Memory B cell (primary cell): ENCODE measurements around the gene ZC3HAV1.
A peak's percentile ranks its signal among the peaks of the same experiment; 100 is the strongest.
"Not testable (repeated sequence)": the region's sequence is repeated elsewhere in the genome, so short reads cannot be mapped to it uniquely, and the experiment has no call there.

Experiments used
- ATAC-seq: fragments of 150-1000 bp; cut with Tn5 transposase; 2 replicates; pipeline ENCODE4 v1.10.0; 2021; ENCODE audit warnings: low read depth, mild to moderate bottlenecking, moderate library complexity
- DNase-seq, 2 donors: peaks; one replicate each; pipeline ENCODE4 v3.0.0; 2022; ENCODE audit warnings: low spot score in 2 of 2
- H3K27ac Mint-ChIP-seq: one replicate; pipeline ENCODE4 v1.8.0; 2022; ENCODE audit warnings: mild to moderate bottlenecking, moderate library complexity, mixed read lengths
- H3K27me3 Mint-ChIP-seq: one replicate; pipeline ENCODE4 v1.8.0; 2022; ENCODE audit warnings: mixed read lengths
- H3K36me3 Mint-ChIP-seq: one replicate; pipeline ENCODE4 v1.8.0; 2022; ENCODE audit warnings: mild to moderate bottlenecking, mixed read lengths
- H3K4me1 Mint-ChIP-seq: one replicate; pipeline ENCODE4 v1.8.0; 2022; ENCODE audit warnings: mixed read lengths
- H3K4me3 Mint-ChIP-seq: one replicate; pipeline ENCODE4 v1.8.0; 2022; ENCODE audit warnings: mild to moderate bottlenecking, moderate library complexity, mixed read lengths
- H3K9me3 Mint-ChIP-seq: one replicate; pipeline ENCODE4 v1.8.0; 2022; ENCODE audit warnings: mixed read lengths

ZC3HAV1 gene

DNA sequence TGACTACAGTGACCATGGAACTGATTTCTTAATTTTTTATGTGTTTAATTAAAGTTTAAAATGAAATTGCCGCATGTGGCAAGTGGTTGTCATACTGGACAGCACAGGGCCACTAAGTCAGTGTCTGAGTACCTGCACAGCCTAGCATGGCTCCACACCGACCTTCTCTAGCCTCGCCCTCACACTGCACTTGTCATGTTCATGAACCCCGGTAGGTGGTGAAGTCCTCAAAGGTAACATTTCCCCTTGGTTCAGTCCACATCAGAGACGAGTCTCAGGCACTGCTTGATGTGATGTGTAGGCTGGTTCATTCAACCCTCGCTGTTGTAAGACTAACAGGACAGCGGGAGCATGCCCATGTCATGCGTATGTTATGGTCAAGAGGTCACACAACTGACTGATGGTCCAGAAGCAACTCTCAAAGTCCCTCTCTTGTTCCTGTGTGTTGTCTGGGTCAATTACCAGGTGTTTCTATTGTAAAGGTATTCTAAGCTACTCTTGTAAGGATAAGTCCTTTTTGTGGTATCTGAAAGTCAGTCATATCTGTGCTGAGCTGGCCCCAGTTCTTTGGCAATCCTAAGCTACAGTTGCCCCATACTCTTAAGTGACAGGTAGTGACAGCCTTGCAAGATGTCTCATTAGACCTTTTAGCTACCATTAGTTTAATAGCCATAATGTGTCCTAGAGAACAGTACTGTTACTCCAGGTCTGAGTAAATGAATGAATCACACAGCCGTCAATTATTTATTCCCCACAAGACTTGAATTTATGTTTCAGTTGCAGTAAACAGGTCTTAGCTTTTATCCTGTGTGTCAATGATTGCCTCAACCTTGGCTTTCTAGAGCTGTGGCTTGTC lies 40.7 kb downstream of the ZC3HAV1 start:
- Mint-ChIP-seq H3K36me3 (peaks cover 32% of the 10 kb centered on the region), H3K27ac (no peak overlapping the region), H3K27me3 (no peaks in the 10 kb centered on the region), H3K9me3 (no peaks in the 10 kb centered on the region), H3K4me1 (peaks cover 4% of the 10 kb centered on the region), H3K4me3 (no peak overlapping the region)
- DNase-seq: no peak
- ATAC-seq: no peak

DNA sequence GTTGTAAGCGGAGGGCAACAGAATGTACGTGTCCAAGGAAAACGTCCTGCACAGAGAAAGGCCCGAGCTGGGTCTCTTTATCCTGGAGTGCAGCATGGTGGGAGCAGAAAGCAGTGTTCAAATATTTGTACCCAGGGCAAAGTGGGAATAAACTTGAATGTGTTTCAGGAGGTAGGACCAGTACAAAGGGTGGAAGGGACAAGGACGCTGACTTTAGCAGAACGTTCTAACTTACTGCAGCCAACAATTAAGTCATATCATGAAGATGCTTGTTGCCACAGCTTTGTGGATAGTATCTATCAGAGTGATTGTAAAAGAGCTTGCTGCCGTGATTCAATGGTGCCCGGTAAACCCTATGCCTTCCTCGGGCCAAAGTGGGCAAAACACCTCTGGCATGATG lies 43.2 kb downstream of the ZC3HAV1 start:
- H3K27ac Mint-ChIP-seq: no peak overlapping the region
- peaks cover 34% of the 10 kb centered on the region for H3K36me3 Mint-ChIP-seq
- no peaks in the 10 kb centered on the region for H3K27me3 Mint-ChIP-seq
- H3K4me1 Mint-ChIP-seq: peaks cover 2% of the 10 kb centered on the region
- H3K4me3 Mint-ChIP-seq: no peak overlapping the region
- DNase-seq (no peak), ATAC-seq (no peak)
- H3K9me3 Mint-ChIP-seq: no peaks in the 10 kb centered on the region

DNA sequence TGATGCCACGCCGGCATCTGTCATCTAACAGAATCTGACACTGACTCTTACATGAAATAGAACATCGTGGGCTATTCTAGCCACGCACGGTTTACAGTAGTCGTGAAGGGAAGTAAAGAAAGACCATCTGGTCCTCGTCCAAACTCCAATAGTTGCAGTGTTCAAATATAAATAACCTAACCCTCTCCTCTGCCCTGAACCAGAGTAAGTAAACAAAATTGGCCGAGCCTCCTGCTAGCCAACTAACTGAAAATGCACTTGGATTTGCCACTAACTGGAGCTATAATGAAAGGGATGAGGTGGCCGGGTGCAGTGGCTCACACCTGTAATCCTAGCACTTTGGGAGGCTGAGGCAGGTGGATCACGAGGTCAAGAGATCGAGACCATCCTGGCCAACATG lies 44.2 kb downstream of the ZC3HAV1 start:
- no peak for DNase-seq
- H3K9me3 Mint-ChIP-seq: no peaks in the 10 kb centered on the region
- no peak overlapping the region for H3K27ac Mint-ChIP-seq
- ATAC-seq: no peak
- H3K4me3 Mint-ChIP-seq: no peak overlapping the region
- peaks cover 41% of the 10 kb centered on the region for H3K36me3 Mint-ChIP-seq
- H3K4me1 Mint-ChIP-seq: peaks cover 4% of the 10 kb centered on the region
- no peaks in the 10 kb centered on the region for H3K27me3 Mint-ChIP-seq

DNA sequence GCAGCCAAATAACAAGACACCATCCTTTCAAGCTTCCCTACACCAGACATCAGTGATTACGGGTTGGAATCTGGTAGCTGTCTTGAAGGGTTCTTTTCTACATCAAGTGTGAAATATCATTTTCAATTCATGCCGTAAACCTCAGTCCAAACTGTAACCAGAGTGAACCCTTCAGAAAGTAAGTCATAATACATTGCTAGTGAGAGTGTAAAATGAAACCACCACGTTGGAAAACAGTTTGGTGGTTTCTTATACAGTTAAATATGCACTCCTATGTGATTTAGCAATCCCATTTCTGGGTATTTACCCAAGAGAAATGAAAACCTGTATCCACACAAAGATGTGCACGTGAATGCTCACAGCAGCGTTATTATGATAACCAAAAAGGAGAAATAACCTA lies 48.1 kb downstream of the ZC3HAV1 start:
- Mint-ChIP-seq H3K27ac (no peak overlapping the region), H3K4me1 (peaks cover 7% of the 10 kb centered on the region), H3K4me3 (no peak overlapping the region), H3K9me3 (no peaks in the 10 kb centered on the region), H3K27me3 (no peaks in the 10 kb centered on the region), H3K36me3 (peaks cover 38% of the 10 kb centered on the region)
- DNase-seq: no peak
- ATAC-seq: no peak

DNA sequence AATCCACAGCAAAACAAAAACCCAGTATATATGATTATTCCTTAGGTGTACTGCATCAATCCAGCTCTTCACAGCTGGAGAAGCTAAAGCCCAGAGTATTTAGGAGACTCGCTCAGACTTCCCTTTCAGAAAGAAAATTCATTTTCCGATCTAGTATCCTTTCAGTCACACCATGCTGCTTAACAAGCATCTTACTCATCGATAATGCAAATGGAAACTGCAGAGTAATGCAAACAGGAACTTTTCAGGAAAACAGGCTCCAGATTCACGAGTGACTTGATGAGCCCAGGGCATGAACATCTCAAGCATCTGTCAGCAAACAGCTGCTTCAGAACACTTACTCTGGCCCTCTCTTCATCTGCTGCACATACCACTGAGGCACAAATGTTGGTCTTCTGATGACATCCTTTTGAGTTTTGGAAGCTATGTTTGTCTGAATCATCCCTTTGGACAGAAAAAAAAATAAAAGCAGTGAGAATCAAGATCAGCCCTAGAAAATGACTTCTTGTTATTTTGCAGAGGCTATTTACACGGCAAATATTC lies 48.8 kb downstream of the ZC3HAV1 start:
- peak overlapping the region; percentile 43 for H3K27ac Mint-ChIP-seq
- no peaks in the 10 kb centered on the region for H3K27me3 Mint-ChIP-seq
- no peaks in the 10 kb centered on the region for H3K9me3 Mint-ChIP-seq
- DNase-seq: no peak
- peaks cover 7% of the 10 kb centered on the region for H3K4me1 Mint-ChIP-seq
- ATAC-seq: no peak
- no peak overlapping the region for H3K4me3 Mint-ChIP-seq
- peaks cover 36% of the 10 kb centered on the region for H3K36me3 Mint-ChIP-seq

DNA sequence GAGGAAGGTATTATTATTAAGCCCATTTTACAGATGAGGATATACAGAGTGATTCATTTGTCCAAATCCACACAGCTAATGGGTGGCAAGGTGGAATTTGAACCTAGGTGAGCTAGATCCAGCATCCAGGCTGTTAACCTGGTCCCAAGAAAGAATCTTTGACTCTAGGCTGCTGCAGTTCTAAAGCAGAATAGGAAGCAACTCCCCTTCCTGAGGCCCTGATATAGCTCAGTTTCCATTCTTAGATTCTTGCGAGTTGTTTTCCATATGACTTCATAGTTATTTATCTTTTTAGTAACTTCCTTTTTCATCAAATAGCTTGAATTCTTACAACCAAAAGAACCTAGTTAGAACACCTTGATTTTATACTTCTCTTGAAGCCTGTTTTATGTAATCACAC lies 49.6 kb downstream of the ZC3HAV1 start:
- Mint-ChIP-seq H3K9me3 (no peaks in the 10 kb centered on the region), H3K4me3 (no peak overlapping the region), H3K27me3 (no peaks in the 10 kb centered on the region), H3K4me1 (peaks cover 7% of the 10 kb centered on the region), H3K27ac (peak overlapping the region; percentile 43), H3K36me3 (peaks cover 34% of the 10 kb centered on the region)
- DNase-seq (no peak), ATAC-seq (no peak)

DNA sequence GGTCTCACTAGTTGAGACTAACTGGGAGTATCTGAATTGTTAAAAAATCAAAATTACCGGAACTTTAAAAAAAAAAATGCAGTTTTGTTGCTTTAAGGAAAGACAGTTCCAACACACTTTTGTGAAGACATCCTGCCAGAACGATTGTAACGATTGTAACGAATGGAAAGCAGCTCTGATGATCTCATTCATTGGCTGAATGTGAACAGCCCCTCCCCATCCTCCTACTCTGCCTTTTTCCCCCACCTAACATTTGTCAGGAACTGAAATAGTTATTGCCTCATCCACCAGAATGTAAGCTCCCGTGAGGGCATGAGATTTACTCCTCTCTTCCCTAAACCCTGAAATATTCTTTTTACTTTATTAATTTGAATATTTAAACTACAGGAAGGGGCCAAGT lies 50.6 kb downstream of the ZC3HAV1 start:
- DNase-seq (no peak), ATAC-seq (no peak)
- Mint-ChIP-seq H3K4me1 (peaks cover 7% of the 10 kb centered on the region), H3K9me3 (no peaks in the 10 kb centered on the region), H3K27me3 (no peaks in the 10 kb centered on the region), H3K27ac (no peak overlapping the region), H3K4me3 (no peak overlapping the region), H3K36me3 (peaks cover 31% of the 10 kb centered on the region)

DNA sequence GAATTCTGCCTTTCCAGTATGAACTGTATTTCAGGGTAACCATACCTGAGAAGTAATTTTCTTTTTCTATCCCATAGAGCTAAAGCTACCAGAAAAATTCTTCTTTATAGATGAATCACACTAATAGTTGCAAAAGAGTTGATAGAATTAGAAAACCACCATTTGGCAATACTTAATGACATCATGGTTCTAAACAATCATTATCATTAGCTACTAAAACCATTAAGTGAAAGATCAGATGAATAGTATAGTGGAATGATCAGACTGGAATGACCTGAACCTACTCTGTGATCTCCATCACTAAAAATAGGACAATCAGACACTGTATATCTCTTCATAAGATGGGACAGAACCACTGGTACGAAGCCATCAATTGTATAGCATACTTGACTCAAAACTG lies 53.8 kb downstream of the ZC3HAV1 start:
- ATAC-seq (no peak), DNase-seq (no peak)
- Mint-ChIP-seq H3K27me3 (no peaks in the 10 kb centered on the region), H3K27ac (no peak overlapping the region), H3K4me1 (peaks cover 5% of the 10 kb centered on the region), H3K36me3 (peaks cover 29% of the 10 kb centered on the region), H3K4me3 (no peak overlapping the region), H3K9me3 (no peaks in the 10 kb centered on the region)

DNA sequence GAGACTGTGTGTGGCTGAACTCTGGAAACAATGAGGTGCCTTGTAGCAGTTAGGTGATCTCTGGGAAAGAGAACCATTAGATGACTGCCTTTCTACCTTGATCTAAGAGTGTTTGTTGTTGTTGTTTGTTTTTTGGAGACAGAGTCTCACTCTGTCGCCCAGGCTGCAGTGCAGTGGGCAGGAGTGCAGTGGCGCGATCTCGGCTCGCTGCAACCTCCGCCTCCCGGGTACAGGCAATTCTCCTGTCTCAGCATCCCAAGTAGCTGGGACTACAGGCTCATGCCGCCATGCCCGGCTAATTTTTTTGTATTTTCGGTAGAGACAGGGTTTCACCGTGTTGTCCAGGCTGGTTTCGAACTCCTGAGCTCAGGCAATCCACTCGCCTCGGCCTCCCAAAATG lies 54.9 kb downstream of the ZC3HAV1 start:
- not testable (repeated sequence) for H3K4me3 Mint-ChIP-seq, H3K27ac Mint-ChIP-seq, ATAC-seq, DNase-seq, H3K4me1 Mint-ChIP-seq, H3K27me3 Mint-ChIP-seq, H3K9me3 Mint-ChIP-seq
- H3K36me3 Mint-ChIP-seq: peaks cover 28% of the 10 kb centered on the region

DNA sequence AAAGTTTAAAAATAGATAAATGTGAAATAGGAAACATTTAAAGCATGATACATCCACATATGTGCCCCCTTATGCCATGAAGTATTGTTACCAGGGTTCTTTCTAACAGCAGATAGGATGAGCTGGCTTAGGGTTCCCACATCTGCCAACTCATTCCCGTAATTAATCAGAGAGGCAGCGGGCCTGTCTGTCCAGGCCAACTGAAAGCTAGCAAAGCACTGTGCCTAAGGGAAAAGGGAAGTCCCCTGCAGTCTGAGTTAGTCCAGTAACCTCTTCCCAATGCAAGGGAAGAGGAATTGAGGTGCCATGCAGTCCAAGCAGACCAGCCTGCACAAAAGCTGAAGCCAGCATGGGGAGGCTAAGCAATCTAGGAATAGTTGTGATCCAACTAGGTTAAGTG lies 55.4 kb downstream of the ZC3HAV1 start:
- no peaks in the 10 kb centered on the region for H3K9me3 Mint-ChIP-seq
- H3K27ac Mint-ChIP-seq: no peak overlapping the region
- peaks cover 34% of the 10 kb centered on the region for H3K36me3 Mint-ChIP-seq
- ATAC-seq: no peak
- DNase-seq: no peak
- H3K4me3 Mint-ChIP-seq: no peak overlapping the region
- H3K4me1 Mint-ChIP-seq: peaks cover 2% of the 10 kb centered on the region
- no peaks in the 10 kb centered on the region for H3K27me3 Mint-ChIP-seq

DNA sequence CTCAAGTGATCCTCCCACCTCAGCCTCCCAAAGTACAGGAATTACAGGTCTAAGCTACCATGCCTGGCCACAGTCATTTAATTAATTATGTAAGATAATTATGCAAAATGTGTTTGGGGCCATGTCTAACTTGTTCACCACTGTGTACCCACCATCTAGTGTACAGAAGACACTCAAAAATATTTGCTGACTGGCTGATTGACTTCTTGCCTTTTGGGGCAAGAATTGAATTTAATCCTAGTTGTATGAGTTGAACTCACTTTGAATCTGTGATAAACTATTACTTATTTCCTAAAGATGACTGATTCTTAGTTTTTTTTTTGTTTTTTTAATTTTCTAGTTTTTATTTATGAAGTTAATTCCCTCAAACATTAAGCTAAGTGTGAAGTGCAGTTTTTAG lies 57.9 kb downstream of the ZC3HAV1 start:
- Mint-ChIP-seq H3K9me3 (no peaks in the 10 kb centered on the region), H3K4me1 (peaks cover under 1% of the 10 kb centered on the region), H3K36me3 (peaks cover 39% of the 10 kb centered on the region), H3K4me3 (no peak overlapping the region), H3K27ac (no peak overlapping the region), H3K27me3 (no peaks in the 10 kb centered on the region)
- no peak for DNase-seq
- no peak for ATAC-seq

DNA sequence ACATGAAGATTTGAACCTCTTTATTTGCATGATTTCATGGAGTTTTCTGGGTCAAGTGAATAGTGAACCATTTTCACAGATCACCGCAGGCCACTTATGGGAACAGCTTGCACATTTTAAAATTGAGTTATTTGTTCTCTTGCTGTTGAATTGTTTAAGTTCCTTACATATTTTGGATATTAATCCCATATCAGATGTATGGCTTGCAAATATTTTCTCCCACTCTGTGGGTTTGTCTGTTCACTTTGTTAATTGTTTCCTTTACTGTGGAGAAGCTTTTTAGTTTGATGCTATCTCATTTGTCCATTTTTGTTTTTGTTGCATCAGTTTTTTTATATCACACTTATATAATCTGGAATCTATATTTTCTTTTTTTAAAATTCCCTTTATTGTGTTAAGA lies 59.6 kb downstream of the ZC3HAV1 start:
- Mint-ChIP-seq H3K4me3 (no peak overlapping the region), H3K9me3 (no peaks in the 10 kb centered on the region), H3K36me3 (peaks cover 47% of the 10 kb centered on the region), H3K4me1 (peaks cover 6% of the 10 kb centered on the region), H3K27ac (no peak overlapping the region), H3K27me3 (no peaks in the 10 kb centered on the region)
- DNase-seq (no peak), ATAC-seq (no peak)

DNA sequence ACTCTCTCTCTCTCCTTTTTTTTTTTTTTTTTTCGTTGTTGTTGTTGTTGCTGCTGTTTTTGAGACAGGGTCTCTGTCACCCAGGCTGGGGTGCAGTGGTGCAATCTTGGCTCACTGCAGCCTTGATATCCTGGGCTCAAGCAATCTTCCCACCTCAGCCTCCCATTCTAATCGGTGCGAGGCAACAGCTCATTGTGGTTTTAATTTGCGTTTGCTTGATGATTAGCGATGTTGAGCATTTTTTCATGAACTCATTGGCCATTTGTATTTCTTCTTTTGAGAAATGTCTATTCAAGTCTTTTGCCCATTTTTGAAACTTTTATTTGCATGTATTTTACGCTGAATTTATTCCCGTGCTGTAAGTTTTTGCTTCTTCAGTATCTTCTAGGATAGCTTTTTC lies 60.4 kb downstream of the ZC3HAV1 start:
- H3K9me3 Mint-ChIP-seq: no peaks in the 10 kb centered on the region
- no peak for ATAC-seq
- H3K27me3 Mint-ChIP-seq: no peaks in the 10 kb centered on the region
- H3K36me3 Mint-ChIP-seq: peaks cover 44% of the 10 kb centered on the region
- H3K27ac Mint-ChIP-seq: no peak overlapping the region
- no peak overlapping the region for H3K4me3 Mint-ChIP-seq
- H3K4me1 Mint-ChIP-seq: peaks cover 13% of the 10 kb centered on the region
- no peak for DNase-seq

DNA sequence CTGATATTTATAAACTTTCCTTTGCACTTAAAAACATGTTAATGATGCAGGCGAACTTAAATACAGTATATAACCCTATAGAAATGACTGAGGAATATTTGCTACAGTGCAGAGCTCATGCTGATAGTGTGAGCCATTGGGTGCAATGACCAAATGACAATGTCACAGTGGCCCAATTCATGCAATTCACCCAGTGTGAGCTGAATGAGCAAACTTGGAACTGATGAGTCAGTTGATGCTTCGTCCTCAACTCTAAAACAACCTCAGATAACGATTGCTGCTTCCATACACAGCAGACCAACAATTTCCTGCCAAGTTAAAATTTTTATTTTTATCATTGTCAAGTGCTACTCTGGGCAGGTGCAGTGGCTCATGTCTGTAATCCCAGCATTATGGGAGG lies 61.5 kb downstream of the ZC3HAV1 start:
- Mint-ChIP-seq H3K36me3 (peaks cover 40% of the 10 kb centered on the region), H3K4me3 (no peak overlapping the region), H3K27ac (no peak overlapping the region), H3K4me1 (peaks cover 15% of the 10 kb centered on the region), H3K27me3 (no peaks in the 10 kb centered on the region), H3K9me3 (no peaks in the 10 kb centered on the region)
- DNase-seq: no peak
- no peak for ATAC-seq

DNA sequence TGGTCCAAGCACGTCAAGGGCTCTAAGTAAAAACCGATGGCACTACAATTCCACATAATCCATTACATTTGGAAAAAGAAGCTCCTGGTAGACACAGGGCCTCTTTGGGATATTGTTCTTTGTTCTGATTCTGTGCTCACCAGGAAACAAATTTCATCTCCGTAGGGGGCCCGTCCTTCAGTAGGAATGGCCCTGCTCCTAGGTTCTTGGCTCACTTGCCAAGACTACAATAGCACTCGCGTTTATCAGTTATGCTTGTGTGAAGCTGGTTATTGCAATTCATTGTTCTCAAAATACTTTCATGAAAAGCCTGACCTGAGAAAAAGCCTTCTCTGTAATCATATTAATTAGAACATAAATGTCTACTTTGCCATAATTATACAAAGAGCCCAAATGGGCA lies 63.4 kb downstream of the ZC3HAV1 start:
- ATAC-seq (no peak), DNase-seq (no peak)
- Mint-ChIP-seq H3K36me3 (peaks cover 36% of the 10 kb centered on the region), H3K27ac (peak overlapping the region; percentile 87), H3K27me3 (no peaks in the 10 kb centered on the region), H3K4me3 (no peak overlapping the region), H3K4me1 (peaks cover 23% of the 10 kb centered on the region), H3K9me3 (no peaks in the 10 kb centered on the region)
